Right kidney (tissue), 9 donors: ENCODE measurements around the gene SMIM23.

Experiments used
- DNase-seq: peaks from one replicate; pipeline ENCODE4 v3.0.0-alpha.2; 2016
- long read RNA-seq, 8 donors: transcript quantifications; one replicate each; lab custom pipeline, GENCODE V29; 2026

The SMIM23 gene
- long read RNA-seq, donor 1, result 0 reads
- long read RNA-seq, donor 2, result 0 reads
- long read RNA-seq, donor 3, result 0 reads
- long read RNA-seq, donor 4, result 0 reads
- long read RNA-seq, donor 5, result 0 reads
- long read RNA-seq, donor 6, result 0 reads
- long read RNA-seq, donor 7, result 0 reads
- long read RNA-seq, donor 8, result 0 reads

DNA sequence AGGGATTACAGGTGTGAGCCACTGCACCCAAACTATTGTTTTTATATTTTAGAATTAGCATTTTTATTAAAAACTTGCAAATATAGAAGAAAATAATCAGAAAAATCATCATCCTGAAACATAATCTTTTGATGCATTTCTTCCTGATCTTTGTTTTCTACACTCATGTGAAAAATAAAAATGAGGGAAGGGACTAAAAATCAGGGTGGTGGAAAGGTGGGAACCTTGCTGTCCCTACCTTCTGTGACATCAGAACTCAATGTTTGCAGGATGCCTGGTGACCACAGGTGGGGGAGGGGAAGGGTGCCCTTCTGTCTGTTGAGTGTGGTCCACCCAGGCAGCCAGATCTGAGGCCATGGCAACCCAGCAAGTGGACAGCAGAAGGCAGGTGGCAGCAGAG lies at the start of gene SMIM23:
Gene SMIM23 (plus strand): TSS at position 301 of the 400 bp plus-strand sequence. CDS start 55 bp downstream, at position 356.
- DNase-seq, result no peak

DNA sequence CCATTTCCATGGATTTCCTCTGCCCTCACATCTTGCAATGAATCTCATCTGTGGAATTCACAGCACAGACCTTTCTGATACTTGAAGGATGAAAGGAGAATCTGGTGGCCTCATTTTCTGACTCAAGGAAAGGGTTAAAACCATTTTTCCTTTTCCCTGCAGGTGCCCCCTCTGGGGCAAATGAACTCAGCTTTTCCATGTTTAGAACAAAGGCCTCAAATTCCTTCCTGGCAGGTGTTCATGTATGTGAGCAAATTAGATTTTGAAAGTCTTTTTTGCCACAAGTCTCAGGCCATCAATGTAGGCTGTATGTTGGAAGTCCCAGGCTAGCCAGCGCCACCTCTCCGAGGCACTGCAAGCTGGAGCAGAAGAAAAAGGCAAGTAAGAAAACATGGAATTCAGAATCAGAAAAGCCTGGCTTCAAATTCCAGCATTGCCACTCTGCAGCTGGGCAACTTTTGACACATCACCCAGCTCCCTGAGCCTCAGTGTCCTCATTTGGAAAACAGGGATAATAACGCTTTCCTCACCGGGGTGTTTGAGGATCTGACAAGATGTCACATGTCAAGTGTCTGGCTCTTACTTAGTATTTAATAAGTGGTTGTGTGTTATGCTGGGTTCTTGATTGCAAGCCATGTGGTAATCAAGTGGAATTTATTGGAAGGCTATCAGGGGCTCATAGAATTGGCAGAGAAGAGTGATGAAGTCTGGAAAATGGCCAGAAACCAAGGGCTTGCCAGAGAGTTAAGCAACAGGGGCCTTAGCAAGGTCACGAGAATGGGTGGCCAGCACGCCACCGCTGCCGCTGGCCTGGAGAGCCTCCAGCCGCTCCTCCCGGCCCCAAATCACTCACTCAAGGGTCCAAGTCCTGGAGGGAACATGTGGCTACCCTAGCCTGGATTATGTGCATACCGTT lies 48.4 kb upstream of the SMIM23 start:
- no peak for DNase-seq

DNA sequence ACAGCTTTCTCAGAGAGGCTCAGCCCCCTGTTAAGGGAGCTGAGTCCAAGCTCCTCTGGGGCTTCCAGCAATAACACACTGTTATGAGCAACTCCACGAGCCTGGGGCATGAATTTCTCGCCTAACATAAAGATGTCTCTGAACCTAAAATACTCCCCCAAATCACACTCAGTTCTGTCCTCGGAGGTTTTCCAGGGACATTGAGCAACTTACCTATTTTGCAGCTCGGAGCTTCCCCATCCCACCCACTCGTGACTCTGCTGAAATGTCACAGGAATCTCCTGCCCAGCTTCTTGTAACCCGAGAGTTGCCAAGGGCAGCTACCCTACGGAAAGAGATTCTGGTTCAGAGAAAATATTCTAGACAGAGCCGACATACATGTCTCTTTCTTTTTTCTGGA lies 47.1 kb upstream of the SMIM23 start:
- no peak for DNase-seq

DNA sequence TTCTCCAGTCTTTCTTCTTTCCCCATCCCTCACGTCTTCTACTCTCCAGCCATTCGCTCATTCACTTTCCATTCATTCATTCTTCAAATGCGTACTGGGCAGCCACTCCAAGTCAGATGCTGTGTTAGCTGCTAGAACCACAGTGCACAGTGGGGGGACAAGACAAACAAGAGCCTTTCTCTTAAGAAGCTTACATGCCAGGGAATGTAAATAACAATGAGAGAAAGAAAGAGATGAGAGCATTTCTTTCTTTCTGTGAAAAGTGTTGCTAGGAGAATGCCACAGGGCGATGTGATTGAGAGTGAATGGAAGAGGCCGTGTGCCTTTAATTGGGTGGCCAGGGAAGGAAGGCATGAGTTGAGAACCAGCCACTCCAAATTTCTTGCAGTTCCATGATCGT lies 46.3 kb upstream of the SMIM23 start:
- DNase-seq, result no peak

DNA sequence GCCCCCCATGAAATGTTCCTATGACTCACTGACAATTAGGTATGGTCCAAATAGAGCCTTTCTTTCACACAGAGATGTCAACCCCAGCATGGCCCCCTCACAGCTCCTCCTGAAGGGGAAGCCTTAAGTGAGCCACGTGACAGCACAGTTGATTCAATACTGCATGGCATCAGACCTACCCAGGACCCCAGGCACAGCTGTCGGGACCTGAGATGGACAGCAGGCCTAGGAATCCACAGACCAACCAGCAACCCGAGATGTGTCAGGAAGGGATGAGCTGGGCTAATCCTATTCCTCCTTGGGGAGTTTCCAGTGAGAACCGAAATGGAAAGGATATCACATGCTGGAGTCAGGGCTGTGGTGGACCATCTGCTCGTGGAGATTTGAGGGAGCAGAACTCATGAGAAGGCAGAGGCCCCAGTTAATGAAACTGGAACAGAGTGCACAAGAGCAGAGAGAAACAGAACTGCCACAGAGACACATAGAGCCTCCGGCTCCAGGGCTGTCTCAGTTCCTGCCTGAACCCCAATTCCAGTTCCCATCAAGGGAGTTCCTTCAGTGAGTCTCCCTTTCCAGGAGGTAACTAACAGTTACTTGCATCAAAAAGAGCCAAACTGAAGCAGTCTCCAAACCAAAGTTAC lies 42.1 kb upstream of the SMIM23 start:
- DNase-seq, result no peak

- DNase-seq, result no peak
Observed at GRCh38 chr5:171744264-171744663, 41.4 kb upstream of the SMIM23 start.

DNA sequence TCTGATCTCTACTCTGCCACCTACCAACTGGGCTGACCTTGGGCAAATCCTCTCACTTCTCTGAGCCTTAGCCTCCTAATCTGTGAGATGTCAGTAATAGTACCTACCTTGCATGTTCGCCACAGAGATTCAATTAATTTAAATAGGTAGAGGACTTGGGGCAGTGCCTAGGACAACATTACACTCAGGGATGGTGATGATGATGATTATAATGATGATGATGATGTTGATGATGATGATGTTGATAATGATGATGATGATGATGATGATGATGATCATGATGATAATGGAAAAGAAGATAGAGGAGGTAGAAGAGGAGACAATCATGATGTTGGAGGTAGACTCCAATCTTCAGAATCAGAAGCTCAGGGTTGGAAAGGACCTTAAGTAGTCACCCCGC lies 40.7 kb upstream of the SMIM23 start:
- no peak for DNase-seq

GRCh38 chr5:171745602-171746001 lies 40.0 kb upstream of the SMIM23 start:
- no peak for DNase-seq

GRCh38 chr5:171747061-171747859 lies 38.4 kb upstream of the SMIM23 start:
- no peak for DNase-seq

- no peak for DNase-seq
Observed at GRCh38 chr5:171748720-171749119, 36.9 kb upstream of the SMIM23 start.

DNA sequence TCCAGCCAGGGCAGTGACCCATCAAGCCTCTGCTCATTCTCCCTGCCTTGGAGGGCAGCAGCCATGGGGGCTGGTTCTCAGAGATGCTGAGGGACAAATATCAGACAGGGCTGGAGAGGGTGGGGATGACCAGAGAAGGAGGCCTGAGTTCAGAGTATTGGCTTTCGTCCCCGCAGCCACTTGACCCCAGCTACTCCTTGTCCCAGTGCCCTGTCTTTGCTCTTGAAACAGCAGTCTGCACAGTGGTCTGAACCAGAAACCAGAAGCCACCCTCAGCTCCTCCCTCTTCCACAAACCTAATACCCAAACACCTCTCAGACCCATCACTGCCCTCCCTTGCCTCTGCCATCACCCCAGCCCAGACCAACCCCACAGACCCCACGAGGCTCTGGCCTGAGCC lies 36.3 kb upstream of the SMIM23 start:
- no peak for DNase-seq

DNA sequence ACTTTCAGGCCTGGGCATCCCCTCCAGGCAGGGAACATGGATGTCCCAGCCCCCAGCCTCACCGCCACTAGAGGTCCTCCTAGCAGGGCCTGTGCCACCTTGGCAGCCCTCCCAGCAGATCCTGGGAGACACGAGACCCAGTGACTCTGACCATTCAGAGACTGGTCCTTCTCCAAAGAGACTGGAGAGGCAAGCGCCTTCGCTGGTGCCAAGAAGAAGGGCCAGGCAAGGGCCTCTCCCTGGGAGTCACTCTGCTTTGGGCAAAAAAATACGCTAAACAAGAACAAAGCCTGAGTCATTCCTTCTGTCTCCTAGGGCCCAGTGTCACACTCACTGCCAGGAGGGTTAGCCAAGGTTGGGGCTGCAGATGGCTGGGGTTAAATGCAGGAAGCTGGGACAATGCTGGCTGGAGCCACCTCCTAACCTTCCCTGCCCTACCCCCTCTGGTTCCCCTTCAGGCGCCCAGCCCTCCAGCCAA lies 35.3 kb upstream of the SMIM23 start:
- DNase-seq, result no peak

DNA sequence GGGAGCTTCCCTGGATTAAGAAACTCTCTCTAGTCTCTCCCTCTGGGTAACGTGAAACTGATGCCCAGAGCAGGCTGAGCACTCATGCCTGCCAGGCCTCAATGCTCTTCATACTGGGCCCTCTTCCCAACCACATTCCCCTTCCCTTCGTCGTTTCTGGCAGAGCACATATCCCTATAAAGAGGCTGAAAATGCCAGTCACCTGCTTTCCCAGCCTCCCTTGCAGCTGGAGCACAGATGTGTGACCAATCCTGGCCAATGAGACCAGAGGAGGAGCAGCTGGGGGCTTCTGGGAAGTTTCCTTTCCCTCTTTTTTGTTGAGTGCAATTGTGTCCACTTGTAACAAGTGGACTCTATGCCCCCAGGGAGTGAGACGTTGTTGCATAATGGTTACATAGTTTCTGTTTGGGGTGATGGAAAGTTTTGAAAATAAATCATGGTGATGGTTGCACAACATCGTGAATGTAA lies 30.2 kb upstream of the SMIM23 start:
- DNase-seq, result no peak

GRCh38 chr5:171757853-171758535 lies 27.6 kb upstream of the SMIM23 start:
- no peak for DNase-seq

GRCh38 chr5:171759777-171760176 lies 25.8 kb upstream of the SMIM23 start:
- DNase-seq, result no peak

- DNase-seq, result no peak
Observed at GRCh38 chr5:171762021-171762608, 23.5 kb upstream of the SMIM23 start.

DNA sequence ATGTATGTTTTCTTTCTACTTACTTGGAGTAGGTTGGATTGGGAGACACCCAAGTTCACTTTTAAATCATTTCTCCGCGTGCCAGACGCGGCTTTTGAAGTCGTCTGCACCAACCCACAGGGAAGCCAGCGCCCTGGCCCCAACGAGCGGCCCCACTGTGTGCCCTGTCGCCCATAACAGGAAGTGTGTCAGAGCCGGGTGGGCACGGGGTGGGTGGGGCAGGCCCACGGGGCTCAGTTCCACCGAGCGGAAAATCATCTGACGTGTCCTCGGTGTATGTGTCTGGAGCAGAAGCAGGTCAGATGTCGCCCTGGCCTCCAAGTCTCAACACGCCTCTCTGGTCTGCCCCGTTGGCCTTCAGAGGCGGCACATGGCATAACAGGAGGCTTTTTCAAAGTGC lies 22.7 kb upstream of the SMIM23 start:
- no peak for DNase-seq

DNA sequence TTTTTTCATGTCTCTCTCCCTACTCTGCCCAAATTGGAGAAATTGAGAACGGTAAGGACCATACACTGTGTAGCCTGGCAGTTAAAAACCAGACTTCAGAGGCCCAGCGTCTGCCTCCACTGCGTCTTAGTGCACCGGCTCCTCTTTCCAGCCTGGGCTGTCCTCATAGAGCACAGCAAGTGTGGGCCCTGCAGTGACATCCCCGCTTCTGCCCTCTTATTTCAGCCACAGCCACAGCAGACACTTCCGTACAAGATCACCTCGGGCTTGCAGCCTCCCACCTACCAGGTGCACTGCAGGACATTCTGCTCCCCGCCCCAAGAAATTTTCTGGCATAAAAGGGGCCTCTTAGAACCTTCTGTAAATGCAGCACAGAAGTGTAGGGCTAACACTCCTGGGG lies 21.4 kb upstream of the SMIM23 start:
- no peak for DNase-seq

- DNase-seq, result no peak
Observed at GRCh38 chr5:171766875-171767274, 18.7 kb upstream of the SMIM23 start.

DNA sequence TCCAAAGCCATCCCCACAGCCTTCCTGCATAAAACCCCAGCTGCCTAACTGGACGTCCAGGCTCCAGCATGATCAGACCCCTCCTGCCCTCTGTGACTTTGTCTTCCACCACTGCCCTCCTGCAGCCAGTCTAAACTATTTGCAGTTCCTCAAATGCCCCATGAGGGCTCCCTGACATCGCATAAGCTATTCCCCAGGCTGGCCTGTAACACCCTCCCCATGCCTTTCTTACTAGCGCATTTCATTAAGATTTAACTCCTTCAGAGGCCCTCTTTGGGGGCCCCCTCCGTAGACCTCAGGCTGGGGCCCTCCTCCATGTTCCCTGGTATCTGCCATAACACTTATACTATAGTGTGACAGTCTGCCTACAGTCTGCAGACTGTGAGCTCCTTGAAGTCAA lies 15.5 kb upstream of the SMIM23 start:
- no peak for DNase-seq

GRCh38 chr5:171771856-171772255 lies 13.8 kb upstream of the SMIM23 start:
- DNase-seq, result no peak
